Aorta (tissue), 5 donors: ENCODE data around the gene FAM149A. TPM values are rescaled to one million over a fixed set of nuclear protein-coding genes. Genes with fewer than 3 reads are reported as not detected.

Experiments used
- ATAC-seq: fragments of 200-7000 bp; cut with Tn5 transposase; one replicate; pipeline ENCODE4 v1.9.1; 2022; ENCODE audit warnings: moderate library complexity; ENCODE audit not compliant: low FRiP score
- DNase-seq, 2 donors: peaks; one replicate each; pipeline ENCODE4 v3.0.0-alpha.2; 2020
- H3K27ac ChIP-seq, 2 donors: one replicate each; pipeline ENCODE4 v1.5.1; 2013; ENCODE audit warnings: low read length in 2 of 2, mild to moderate bottlenecking in 2 of 2, moderate library complexity in 2 of 2, control low read depth in 1 of 2, inconsistent platforms in 1 of 2, low read depth in 1 of 2
- H3K27me3 ChIP-seq, 2 donors: one replicate each; pipeline ENCODE4 v1.6.1; 2013; ENCODE audit warnings: control low read depth in 1 of 2, low read length in 1 of 2, mild to moderate bottlenecking in 1 of 2, moderate library complexity in 1 of 2; ENCODE audit not compliant: insufficient read depth in 2 of 2, control insufficient read depth in 1 of 2
- H3K36me3 ChIP-seq, 2 donors: one replicate each; pipeline ENCODE4 v1.6.1; 2013; ENCODE audit warnings: control low read depth in 1 of 2, low read length in 1 of 2, mild to moderate bottlenecking in 1 of 2; ENCODE audit not compliant: insufficient read depth in 2 of 2, control insufficient read depth in 1 of 2
- H3K4me1 ChIP-seq, 2 donors: one replicate each; pipeline ENCODE4 v1.6.1; 2013; ENCODE audit warnings: low read length in 2 of 2, control low read depth in 1 of 2, mild to moderate bottlenecking in 1 of 2, moderate library complexity in 1 of 2; ENCODE audit not compliant: insufficient read depth in 2 of 2, control insufficient read depth in 1 of 2
- H3K4me3 ChIP-seq, 2 donors: one replicate each; pipeline ENCODE4 v1.5.1; 2013; ENCODE audit warnings: low read length in 2 of 2, control low read depth in 1 of 2, mild to moderate bottlenecking in 1 of 2
- H3K9me3 ChIP-seq: one replicate; pipeline ENCODE4 v1.6.1; 2013; ENCODE audit warnings: mild to moderate bottlenecking, low read length; ENCODE audit not compliant: control insufficient read depth
- WGBS, 2 donors: extraction: QIAGEN DNeasy Blood & Tissue Kit; methylation state at CpG; one replicate each; pipeline ENCODE4 v1.1.7; 2013; 5-methylcytosine and 5-hydroxymethylcytosine counted together
- intact Hi-C, 2 donors: fragments of 100-400 bp; cut with DNase I; formaldehyde crosslinking; loops; one replicate each; pipeline versions ENCODE4 v1.14.2 to v1.15.0; 2022
- polyA plus RNA-seq, 2 donors: library from polyadenylated mRNA; stranded (reverse); fragments of 200-250 nt; gene quantifications; one replicate each; pipeline ENCODE4 v1.2.3, GENCODE V29; 2013
- total RNA-seq, 2 donors: library from RNA; stranded (reverse); fragmentation: NEBNext Ultra II Directional; extraction: Animal tissue kit (Norgen Biotek cat#: 25700); gene quantifications; one replicate each; pipeline ENCODE4 v1.2.1, GENCODE V29; 2021
- donor health status: healthy with polysubstance abuse.
- donor health status: Bipolar disorder and iron deficiency.
- donor health status: DM: no; HTN: no; CAD: no.
- donor health status: DM: no; HTN: no; CAD: no.
- donor health status: DM: yes; HTN: yes; CAD: no.

The FAM149A gene
- total and polyA plus RNA-seq, 4 donors = 7.9 to 25.8 (median 15.3) TPM

GRCh38 chr4:186172546-186172945 lies 68.0 kb downstream of the FAM149A start:
- DNase-seq (no peak), ATAC-seq (no peak)
- H3K27ac ChIP-seq = no peak overlapping the region
- H3K4me3 ChIP-seq = no peak overlapping the region
- H3K36me3 ChIP-seq = no peaks in the 10 kb centered on the region
- H3K9me3 ChIP-seq = no peaks in the 10 kb centered on the region
- WGBS, 2 donors = 73% methylated on average over 8 of the region's 8 CpGs; no CpG with 5 or more reads in 1 of the 2 donors
- no peaks in the 10 kb centered on the region for H3K4me1 ChIP-seq
- no peaks in the 10 kb centered on the region for H3K27me3 ChIP-seq
- intact Hi-C loops = no loop called here

- H3K27me3 ChIP-seq = no peaks in the 10 kb centered on the region
- no peak overlapping the region for H3K4me3 ChIP-seq
- H3K4me1 ChIP-seq = no peaks in the 10 kb centered on the region
- H3K27ac ChIP-seq = no peak overlapping the region
- intact Hi-C loops = no loop called here
- H3K36me3 ChIP-seq = no peaks in the 10 kb centered on the region
- WGBS, 2 donors = 62 to 87% methylated on average over 3 of the region's 3 CpGs
- ATAC-seq = no peak
- no peak for DNase-seq
- H3K9me3 ChIP-seq = no peaks in the 10 kb centered on the region
These were observed 83.6 kb downstream of the FAM149A start for GRCh38 chr4:186188107-186188506.

DNA sequence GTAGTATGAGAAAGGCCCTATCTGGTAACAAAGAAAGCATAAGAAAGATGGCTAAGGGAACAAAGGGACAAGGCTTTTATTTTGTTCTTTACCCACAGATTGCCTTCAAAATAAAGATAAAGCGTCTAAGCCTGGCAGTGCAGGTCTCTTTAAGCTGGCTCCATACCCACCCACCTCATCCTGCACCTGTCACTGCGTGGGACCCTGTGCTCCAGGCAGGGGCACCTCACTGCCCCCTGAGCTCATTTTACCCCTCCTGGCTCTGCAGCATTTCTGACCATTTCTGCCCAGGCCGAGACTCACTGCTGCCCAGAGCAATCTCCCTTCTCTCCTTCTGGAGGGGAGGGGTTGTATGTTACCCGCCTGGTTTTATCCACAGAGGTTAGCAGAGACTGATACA lies 85.2 kb downstream of the FAM149A start:
- Histone ChIP-seq H3K27me3 (no peaks in the 10 kb centered on the region), H3K9me3 (no peaks in the 10 kb centered on the region), H3K36me3 (no peaks in the 10 kb centered on the region), H3K4me3 (no peak overlapping the region), H3K4me1 (no peaks in the 10 kb centered on the region), H3K27ac (peak overlapping the region in 1 of 2 donors; percentile 5)
- intact Hi-C loops = no loop called here
- DNase-seq (no peak), ATAC-seq (no peak)
- WGBS, 2 donors = 59 to 60% methylated on average over 4 of the region's 4 CpGs

DNA sequence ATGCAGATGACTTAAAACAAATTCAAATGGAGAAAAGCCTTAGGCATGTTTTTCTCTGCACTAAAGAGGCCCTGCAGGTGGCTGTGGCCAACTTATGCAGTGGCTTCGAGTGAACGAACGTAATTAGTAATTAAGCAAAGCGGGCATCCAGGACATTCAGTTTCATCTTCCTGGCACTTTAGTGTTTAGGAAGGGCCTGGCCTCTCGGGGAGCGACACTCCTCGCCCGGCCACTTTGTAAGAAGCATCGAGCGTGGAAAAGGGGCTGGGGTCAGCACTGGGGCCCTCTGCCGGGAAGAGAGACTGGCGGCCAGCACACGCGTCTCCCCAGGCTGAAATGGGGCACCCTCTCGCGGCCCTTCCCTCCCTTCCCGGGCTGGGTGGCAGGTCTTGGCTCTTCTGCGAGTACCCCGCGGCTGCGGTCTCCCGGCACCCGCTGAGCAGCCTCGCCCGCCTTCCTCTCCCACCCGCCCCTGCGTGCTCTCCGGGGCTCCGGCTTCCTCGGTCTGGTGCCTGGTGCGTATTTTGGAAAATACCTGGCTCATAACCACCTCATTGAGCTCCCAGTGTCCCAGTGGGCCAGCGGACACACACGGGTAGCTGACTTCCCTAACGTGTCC lies 86.2 kb downstream of the FAM149A start:
- no peaks in the 10 kb centered on the region for H3K4me1 ChIP-seq
- H3K4me3 ChIP-seq = peak overlapping the region; percentile 73 to 80
- peak in 1 of 2 donors; percentile 82 for DNase-seq
- WGBS, 2 donors = 0 to 1% methylated on average over 32 to 34 of the region's 34 CpGs
- H3K27ac ChIP-seq = peak overlapping the region; percentile 93 to 97
- H3K9me3 ChIP-seq = no peaks in the 10 kb centered on the region
- no peaks in the 10 kb centered on the region for H3K27me3 ChIP-seq
- ATAC-seq = peak; percentile 68
- peaks cover 0 to 4% of the 10 kb centered on the region in 2 donors for H3K36me3 ChIP-seq
- intact Hi-C loops = no loop called here

DNA sequence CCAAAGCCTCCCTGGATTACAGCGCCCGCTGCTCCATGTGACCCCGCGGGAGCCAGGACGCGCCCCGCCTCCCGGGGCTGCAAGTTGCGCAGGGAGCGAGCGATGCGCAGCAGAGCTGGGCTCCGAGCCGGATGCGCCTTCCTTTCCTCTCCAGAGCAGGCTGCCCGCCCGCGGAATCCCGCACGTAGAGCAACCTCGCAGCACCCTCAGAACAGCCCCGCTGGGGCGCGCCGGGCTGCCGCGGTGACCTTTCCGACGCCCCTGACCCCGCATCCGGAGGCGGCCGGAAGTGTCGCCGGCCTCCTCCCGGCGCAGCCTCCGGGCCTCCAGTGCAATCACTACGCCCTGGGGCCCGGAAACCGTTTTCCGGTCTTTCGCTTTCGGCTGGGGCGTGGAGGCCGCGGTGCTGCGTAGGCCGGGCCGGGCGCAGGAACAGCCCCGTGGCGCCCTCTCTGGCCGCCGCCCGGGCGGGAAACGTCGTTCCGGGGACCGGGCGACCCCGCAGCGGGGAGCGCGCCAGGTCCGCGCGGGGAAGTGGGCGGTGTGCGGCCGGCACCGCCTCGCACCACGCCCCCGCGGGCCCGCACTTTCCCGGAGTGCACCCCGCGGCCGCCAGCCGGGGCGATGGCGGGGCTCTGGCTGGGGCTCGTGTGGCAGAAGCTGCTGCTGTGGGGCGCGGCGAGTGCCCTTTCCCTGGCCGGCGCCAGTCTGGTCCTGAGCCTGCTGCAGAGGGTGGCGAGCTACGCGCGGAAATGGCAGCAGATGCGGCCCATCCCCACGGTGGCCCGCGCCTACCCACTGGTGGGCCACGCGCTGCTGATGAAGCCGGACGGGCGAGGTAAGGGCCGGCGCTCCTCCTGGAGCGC lies 86.9 kb downstream of the FAM149A start, which contains the start of gene CYP4V2:
Gene CYP4V2, plus strand, starts transcription at position 368 of the 866 bp plus-strand sequence. Its CDS starts 257 bp downstream, at position 625.
- ATAC-seq (peak; percentile 93), DNase-seq (peak; percentile 92)
- no peaks in the 10 kb centered on the region for H3K27me3 ChIP-seq
- peaks cover 0 to 4% of the 10 kb centered on the region in 2 donors for H3K36me3 ChIP-seq
- 0% methylated on average over 90 to 107 of the region's 107 CpGs for WGBS, 2 donors
- H3K4me3 ChIP-seq = peak within 1 kb of the TSS; percentile 73 to 80
- no peaks in the 10 kb centered on the region for H3K9me3 ChIP-seq
- H3K4me1 ChIP-seq = no peaks in the 10 kb centered on the region
- intact Hi-C loops = no loop called here
- H3K27ac ChIP-seq = peak within 1 kb of the TSS; percentile 93 to 97

- Histone ChIP-seq H3K9me3 (no peaks in the 10 kb centered on the region), H3K4me3 (peak overlapping the region; percentile 73 to 80), H3K36me3 (peaks cover 0 to 4% of the 10 kb centered on the region in 2 donors), H3K27ac (peak overlapping the region; percentile 93 to 97), H3K27me3 (no peaks in the 10 kb centered on the region), H3K4me1 (no peaks in the 10 kb centered on the region)
- DNase-seq = peak in 1 of 2 donors; percentile 60
- WGBS, 2 donors = 0 to 3% methylated on average over 19 to 22 of the region's 22 CpGs
- peak; percentile 48 for ATAC-seq
- intact Hi-C loops = no loop called here
These were observed 87.6 kb downstream of the FAM149A start for GRCh38 chr4:186192066-186192612.

GRCh38 chr4:186193851-186194250 lies 89.3 kb downstream of the FAM149A start:
- intact Hi-C loops = no loop called here
- H3K27ac ChIP-seq = peak overlapping the region in 1 of 2 donors; percentile 14

GRCh38 chr4:186196063-186196462 lies 91.6 kb downstream of the FAM149A start:
- Histone ChIP-seq H3K9me3 (no peaks in the 10 kb centered on the region), H3K4me1 (no peaks in the 10 kb centered on the region), H3K27me3 (no peaks in the 10 kb centered on the region), H3K36me3 (peaks cover 0 to 6% of the 10 kb centered on the region in 2 donors), H3K27ac (no peak overlapping the region), H3K4me3 (no peak overlapping the region)
- intact Hi-C loops = no loop called here
- ATAC-seq (no peak), DNase-seq (no peak)
- 95 to 96% methylated on average over 6 of the region's 6 CpGs for WGBS, 2 donors

More at GRCh38 chr4:186193851-186194250, 89.3 kb downstream of the FAM149A start:
- 97% methylated on average over 5 of the region's 5 CpGs for WGBS, 2 donors
- no peak for DNase-seq
- no peak for ATAC-seq
- Histone ChIP-seq H3K9me3 (no peaks in the 10 kb centered on the region), H3K4me1 (no peaks in the 10 kb centered on the region), H3K36me3 (peaks cover 0 to 6% of the 10 kb centered on the region in 2 donors), H3K27me3 (no peaks in the 10 kb centered on the region), H3K4me3 (no peak overlapping the region)
